Large intestine (tissue), 3 donors: ENCODE results near the gene AKAP13. TPM values are rescaled to one million over a fixed set of nuclear protein-coding genes. Genes with fewer than 3 reads are reported as not detected.
A peak's percentile ranks its signal among the peaks of the same experiment; 100 is the strongest.

Source experiments
- DNase-seq, 2 donors: peaks; one replicate each; pipeline versions ENCODE4 v3.0.0 to v3.0.0-alpha.2; 2013
- H3K27ac ChIP-seq: one replicate; pipeline ENCODE4 v1.5.1; 2013; ENCODE audit warnings: low read length
- H3K27me3 ChIP-seq: 2 replicates; pipeline ENCODE4 v1.6.1; 2013; ENCODE audit warnings: low read length; ENCODE audit not compliant: control insufficient read depth, insufficient read depth
- H3K36me3 ChIP-seq: 2 replicates; pipeline ENCODE4 v1.6.1; 2013; ENCODE audit warnings: low read length; ENCODE audit not compliant: control insufficient read depth, insufficient read depth
- H3K4me1 ChIP-seq: one replicate; pipeline ENCODE4 v1.6.1; 2013; ENCODE audit warnings: low read length; ENCODE audit not compliant: control insufficient read depth, insufficient read depth
- H3K4me3 ChIP-seq: one replicate; pipeline ENCODE4 v1.5.1; 2013; ENCODE audit warnings: low read length
- H3K9me3 ChIP-seq: one replicate; pipeline ENCODE4 v1.6.1; 2013; ENCODE audit warnings: mild to moderate bottlenecking, low read depth, low read length, moderate library complexity; ENCODE audit not compliant: control insufficient read depth
- WGBS: methylation state at CpG from one replicate; pipeline ENCODE4 v1.1.5; 2013; ENCODE audit warnings: low lambda C conversion rate; ENCODE audit not compliant: insufficient coverage; 5-methylcytosine and 5-hydroxymethylcytosine counted together
- polyA plus RNA-seq: library from polyadenylated mRNA; unstranded; fragments of 120-200 nt; gene quantifications from one replicate; pipeline ENCODE4 v1.2.1, GENCODE V29; 2013

Gene AKAP13
- polyA plus RNA-seq, 1 donor: 68.9 TPM

- H3K27me3 ChIP-seq: no peaks in the 10 kb centered on the region
- H3K36me3 ChIP-seq: peaks cover 30% of the 10 kb centered on the region
- no peak overlapping the region for H3K4me3 ChIP-seq
- WGBS: no CpG with 5 or more reads among the region's 6 CpGs
- peaks cover 24% of the 10 kb centered on the region for H3K4me1 ChIP-seq
- H3K27ac ChIP-seq: peak overlapping the region; percentile 73
- H3K9me3 ChIP-seq: no peaks in the 10 kb centered on the region
- peak; percentile 38 to 78 for DNase-seq
These were observed 328.1 kb downstream of the AKAP13 start for GRCh38 chr15:85708402-85708941.

GRCh38 chr15:85709250-85709649, 328.8 kb downstream of the AKAP13 start:
- no peak overlapping the region for H3K27ac ChIP-seq
- no peaks in the 10 kb centered on the region for H3K27me3 ChIP-seq
- H3K4me3 ChIP-seq: no peak overlapping the region
- peaks cover 24% of the 10 kb centered on the region for H3K4me1 ChIP-seq
- no CpG with 5 or more reads among the region's 2 CpGs for WGBS
- H3K9me3 ChIP-seq: no peaks in the 10 kb centered on the region
- peaks cover 37% of the 10 kb centered on the region for H3K36me3 ChIP-seq
- no peak for DNase-seq

- Histone ChIP-seq H3K27ac (no peak overlapping the region), H3K36me3 (peaks cover 42% of the 10 kb centered on the region)
These were observed 330.0 kb downstream of the AKAP13 start for GRCh38 chr15:85710340-85710842.

GRCh38 chr15:85711580-85712192, 331.3 kb downstream of the AKAP13 start:
- Histone ChIP-seq H3K4me3 (no peak overlapping the region), H3K4me1 (peaks cover 22% of the 10 kb centered on the region), H3K9me3 (no peaks in the 10 kb centered on the region), H3K27ac (no peak overlapping the region), H3K27me3 (no peaks in the 10 kb centered on the region), H3K36me3 (peaks cover 51% of the 10 kb centered on the region)
- WGBS: no CpG with 5 or more reads among the region's 7 CpGs
- DNase-seq: no peak

More at GRCh38 chr15:85710340-85710842, 330.0 kb downstream of the AKAP13 start:
- DNase-seq: no peak
- Histone ChIP-seq H3K27me3 (no peaks in the 10 kb centered on the region), H3K4me3 (no peak overlapping the region), H3K9me3 (no peaks in the 10 kb centered on the region), H3K4me1 (peaks cover 24% of the 10 kb centered on the region)
- 94% methylated on average over 6 of the region's 7 CpGs for WGBS

GRCh38 chr15:85716261-85716660, 335.9 kb downstream of the AKAP13 start:
- H3K36me3 ChIP-seq: peaks cover 77% of the 10 kb centered on the region
- no peaks in the 10 kb centered on the region for H3K4me1 ChIP-seq
- no peak overlapping the region for H3K27ac ChIP-seq
- no peak overlapping the region for H3K4me3 ChIP-seq
- no peaks in the 10 kb centered on the region for H3K9me3 ChIP-seq
- no peaks in the 10 kb centered on the region for H3K27me3 ChIP-seq
- 70% methylated on average over 2 of the region's 3 CpGs for WGBS
- no peak for DNase-seq

GRCh38 chr15:85717212-85717611, 336.8 kb downstream of the AKAP13 start:
- no peaks in the 10 kb centered on the region for H3K4me1 ChIP-seq
- no peaks in the 10 kb centered on the region for H3K9me3 ChIP-seq
- H3K4me3 ChIP-seq: no peak overlapping the region
- H3K27ac ChIP-seq: no peak overlapping the region
- H3K36me3 ChIP-seq: peaks cover 78% of the 10 kb centered on the region
- H3K27me3 ChIP-seq: no peaks in the 10 kb centered on the region
- WGBS: no CpG with 5 or more reads among the region's 2 CpGs
- no peak for DNase-seq

GRCh38 chr15:85718271-85718971, 338.0 kb downstream of the AKAP13 start:
- no peaks in the 10 kb centered on the region for H3K9me3 ChIP-seq

GRCh38 chr15:85718981-85719380, 338.6 kb downstream of the AKAP13 start:
- DNase-seq: no peak
- peaks cover 85% of the 10 kb centered on the region for H3K36me3 ChIP-seq
- no peak overlapping the region for H3K27ac ChIP-seq
- H3K4me3 ChIP-seq: no peak overlapping the region
- H3K27me3 ChIP-seq: no peaks in the 10 kb centered on the region
- WGBS: no CpG with 5 or more reads among the region's 4 CpGs
- peaks cover 4% of the 10 kb centered on the region for H3K4me1 ChIP-seq
- no peaks in the 10 kb centered on the region for H3K9me3 ChIP-seq

More at GRCh38 chr15:85718271-85718971, 338.0 kb downstream of the AKAP13 start:
- Histone ChIP-seq H3K4me3 (no peak overlapping the region), H3K36me3 (peaks cover 84% of the 10 kb centered on the region), H3K27ac (no peak overlapping the region), H3K27me3 (no peaks in the 10 kb centered on the region), H3K4me1 (peaks cover 4% of the 10 kb centered on the region)
- DNase-seq: no peak
- 89% methylated on average over 3 of the region's 12 CpGs for WGBS

- Histone ChIP-seq H3K4me3 (no peak overlapping the region), H3K27ac (peak overlapping the region; percentile 39), H3K9me3 (no peaks in the 10 kb centered on the region), H3K36me3 (peaks cover 79% of the 10 kb centered on the region), H3K4me1 (peaks cover 16% of the 10 kb centered on the region), H3K27me3 (no peaks in the 10 kb centered on the region)
- peak in 1 of 2 donors; percentile 52 for DNase-seq
- WGBS: no CpG with 5 or more reads among the region's 1 CpG
These were observed 342.2 kb downstream of the AKAP13 start for GRCh38 chr15:85722374-85723152.
